GM12865 (cell line): ENCODE data around the gene ATP9B.

ENCODE experiments used
- DNase-seq: peaks from one replicate; pipeline ENCODE4 v3.0.0; 2010; ENCODE audit warnings: low read depth
- H3K4me3 ChIP-seq: 2 replicates; pipeline ENCODE4 v1.5.1; 2011; ENCODE audit warnings: mild to moderate bottlenecking, low read depth, low read length, control low read depth
- TF ChIP-seq, protein P1 (sequence below): IDR thresholded peaks from 2 replicates; pipeline ENCODE4 v1.5.1; 2011; ENCODE audit warnings: low read length, control low read depth, low read depth, inconsistent platforms; ENCODE audit not compliant: insufficient read depth; ENCODE audit errors: missing control alignments

Gene ATP9B

DNA sequence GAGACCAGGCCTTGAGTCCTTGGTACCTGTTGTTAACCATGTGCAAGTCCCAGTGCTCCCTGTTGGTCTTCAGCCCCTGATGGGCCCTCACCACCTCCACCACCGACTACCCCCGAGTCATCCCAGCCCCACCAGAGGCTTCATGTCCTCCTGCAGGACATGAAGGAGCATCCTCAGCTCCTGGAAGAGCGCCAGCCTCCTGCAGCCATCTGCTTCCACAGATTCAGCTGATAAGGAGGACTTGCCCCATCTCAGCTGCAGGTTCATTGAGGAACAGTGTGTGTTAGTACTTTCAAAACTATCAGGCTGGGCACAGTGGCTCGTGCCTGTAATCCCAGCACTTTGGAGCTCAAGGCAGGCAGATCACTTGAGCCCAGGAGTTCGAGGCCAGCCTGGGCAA is 151.9 kb downstream of the ATP9B start:
- no peak for DNase-seq
- TF ChIP-seq, protein P1, sequence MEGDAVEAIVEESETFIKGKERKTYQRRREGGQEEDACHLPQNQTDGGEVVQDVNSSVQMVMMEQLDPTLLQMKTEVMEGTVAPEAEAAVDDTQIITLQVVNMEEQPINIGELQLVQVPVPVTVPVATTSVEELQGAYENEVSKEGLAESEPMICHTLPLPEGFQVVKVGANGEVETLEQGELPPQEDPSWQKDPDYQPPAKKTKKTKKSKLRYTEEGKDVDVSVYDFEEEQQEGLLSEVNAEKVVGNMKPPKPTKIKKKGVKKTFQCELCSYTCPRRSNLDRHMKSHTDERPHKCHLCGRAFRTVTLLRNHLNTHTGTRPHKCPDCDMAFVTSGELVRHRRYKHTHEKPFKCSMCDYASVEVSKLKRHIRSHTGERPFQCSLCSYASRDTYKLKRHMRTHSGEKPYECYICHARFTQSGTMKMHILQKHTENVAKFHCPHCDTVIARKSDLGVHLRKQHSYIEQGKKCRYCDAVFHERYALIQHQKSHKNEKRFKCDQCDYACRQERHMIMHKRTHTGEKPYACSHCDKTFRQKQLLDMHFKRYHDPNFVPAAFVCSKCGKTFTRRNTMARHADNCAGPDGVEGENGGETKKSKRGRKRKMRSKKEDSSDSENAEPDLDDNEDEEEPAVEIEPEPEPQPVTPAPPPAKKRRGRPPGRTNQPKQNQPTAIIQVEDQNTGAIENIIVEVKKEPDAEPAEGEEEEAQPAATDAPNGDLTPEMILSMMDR, result no peak
- H3K4me3 ChIP-seq, result no peak overlapping the region

DNA sequence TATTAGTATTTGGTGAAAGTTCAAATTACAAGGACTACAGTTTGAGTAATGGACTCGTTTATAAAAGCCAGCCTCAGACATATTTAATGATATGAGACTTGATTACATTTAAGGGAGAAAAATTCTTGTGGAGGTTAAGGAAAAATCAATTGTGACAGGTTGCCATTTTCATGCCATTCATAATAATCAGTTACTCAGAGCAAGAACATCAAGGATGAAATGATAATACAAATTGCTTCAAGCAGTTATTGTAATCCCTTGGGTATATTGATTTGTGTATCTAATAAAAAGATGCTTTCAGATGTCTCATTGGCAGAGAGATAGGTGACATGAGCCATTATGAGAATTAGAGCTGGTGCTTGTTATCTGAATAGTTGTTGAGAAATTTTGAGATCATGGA is 153.6 kb downstream of the ATP9B start:
- TF ChIP-seq, protein P1, result no peak
- H3K4me3 ChIP-seq, result no peak overlapping the region
- DNase-seq, result no peak

DNA sequence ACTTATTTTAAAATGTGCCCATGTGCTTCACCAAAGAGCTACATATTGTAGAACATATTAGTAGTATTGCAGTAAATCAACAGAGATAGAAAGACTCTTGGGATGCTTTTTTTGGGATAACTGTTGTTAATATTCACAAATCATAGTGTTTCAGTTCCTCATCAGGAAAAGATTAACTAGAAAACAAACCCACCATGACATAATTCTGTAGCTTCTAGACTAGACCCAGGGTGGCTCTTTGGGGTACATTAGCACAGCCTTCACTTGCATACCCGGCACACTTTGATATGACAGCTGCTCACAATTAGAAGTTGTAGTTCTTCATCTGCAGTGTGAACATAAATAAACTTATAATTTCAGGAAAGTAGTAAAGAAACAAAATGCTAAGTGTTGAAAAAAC is 154.2 kb downstream of the ATP9B start:
- H3K4me3 ChIP-seq, result no peak overlapping the region
- TF ChIP-seq, protein P1, result no peak
- DNase-seq, result no peak

DNA sequence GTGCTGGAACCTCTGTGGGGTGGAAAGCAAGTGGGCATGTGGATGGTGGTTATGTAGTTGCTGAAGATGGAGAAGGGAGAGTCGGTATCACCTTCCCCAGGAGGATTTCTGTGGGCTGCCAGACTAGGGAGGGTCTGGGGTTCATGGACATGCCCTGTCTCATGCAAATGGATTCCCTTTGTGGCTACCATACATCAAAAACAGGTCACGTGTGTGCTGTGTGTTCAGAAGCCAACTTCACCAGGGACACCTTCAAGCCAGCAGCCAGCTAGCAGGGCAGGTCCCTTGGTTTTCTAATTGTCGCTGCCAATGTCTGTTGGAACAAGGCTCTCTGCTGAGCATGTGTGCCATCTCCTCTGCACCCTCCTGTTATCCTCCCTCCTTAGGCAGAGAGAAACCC is 155.2 kb downstream of the ATP9B start:
- TF ChIP-seq, protein P1, result no peak
- no peak overlapping the region for H3K4me3 ChIP-seq
- no peak for DNase-seq

DNA sequence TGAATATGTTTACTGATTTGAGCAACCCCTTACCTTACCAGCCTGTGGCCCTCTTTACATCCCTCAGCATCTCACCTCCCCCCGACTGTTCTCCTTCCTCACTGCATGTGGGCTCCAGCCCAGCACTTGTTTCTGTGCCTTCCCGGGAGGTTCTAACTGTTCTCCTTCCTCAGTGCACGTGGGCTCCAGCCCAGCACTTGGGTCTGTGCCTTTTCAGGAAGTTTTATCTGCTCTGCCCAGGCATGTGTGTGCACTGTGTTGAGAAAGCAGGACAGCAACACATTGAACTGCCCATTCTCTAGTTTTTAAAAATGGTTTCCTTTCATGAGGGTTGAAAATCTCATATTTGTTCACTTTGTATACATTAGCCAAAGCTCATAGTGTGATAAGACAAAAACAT is 158.4 kb downstream of the ATP9B start:
- no peak overlapping the region for H3K4me3 ChIP-seq
- DNase-seq, result no peak
- TF ChIP-seq, protein P1, result no peak

DNA sequence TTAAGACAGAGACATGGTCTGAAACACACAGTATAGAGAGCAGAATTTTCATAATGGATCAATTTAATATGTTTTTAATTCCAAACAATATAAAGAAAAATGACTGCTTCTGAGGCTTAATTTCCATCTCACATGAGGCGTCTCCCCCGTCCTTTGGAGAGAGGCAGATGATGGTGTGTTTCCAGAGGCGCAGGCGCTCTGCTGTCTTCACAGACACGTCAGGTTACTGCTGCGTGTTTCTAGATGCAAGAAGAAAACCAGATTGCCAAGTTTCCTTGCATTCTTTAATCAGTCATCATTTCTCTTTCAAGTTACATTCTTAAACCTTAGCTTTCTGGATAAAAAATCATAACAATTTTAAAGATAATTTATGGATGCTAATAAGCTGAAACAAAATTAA is 160.2 kb downstream of the ATP9B start:
- DNase-seq, result no peak
- H3K4me3 ChIP-seq, result no peak overlapping the region
- TF ChIP-seq, protein P1, result no peak

DNA sequence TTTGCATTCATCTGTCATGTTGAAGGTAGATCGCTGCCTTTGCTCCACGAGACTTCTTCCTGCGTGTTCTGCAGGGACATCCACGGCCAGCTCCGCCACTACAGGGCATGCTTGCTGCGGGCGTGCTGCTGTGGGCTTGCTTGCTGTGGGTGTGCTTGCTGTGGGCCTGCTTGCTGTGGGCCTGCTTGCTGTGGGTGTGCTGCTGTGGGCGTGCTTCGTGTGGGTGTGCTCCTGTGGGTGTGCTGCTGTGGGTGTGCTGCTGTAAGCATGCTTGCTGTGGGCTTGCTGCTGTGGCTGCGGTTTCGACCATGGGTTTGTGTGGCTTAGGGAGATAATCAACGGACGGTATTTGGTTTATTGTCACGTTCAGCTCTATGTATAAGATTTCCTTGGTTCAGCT is 165.2 kb downstream of the ATP9B start:
- no peak for DNase-seq
- no peak overlapping the region for H3K4me3 ChIP-seq
- TF ChIP-seq, protein P1, result no peak
